GM12864 (cell line): ENCODE results near the gene BEND5.

Experiments
- DNase-seq: peaks from one replicate; pipeline ENCODE4 v3.0.0-alpha.2; 2011; ENCODE audit warnings: low read depth
- H3K4me3 ChIP-seq: 2 replicates; pipeline ENCODE4 v1.5.1; 2011; ENCODE audit warnings: mild to moderate bottlenecking, low read depth, low read length, control low read depth
- CTCF ChIP-seq: IDR thresholded peaks from 2 replicates; pipeline ENCODE4 v1.5.1; 2011; ENCODE audit warnings: low read depth, mild to moderate bottlenecking, moderate library complexity, low read length, control low read depth, inconsistent platforms; ENCODE audit errors: missing control alignments

BEND5 gene

GRCh38 chr1:48717082-48717481 is 59.6 kb downstream of the BEND5 start:
- DNase-seq: no peak
- no peak for TF ChIP-seq CTCF
- no peak overlapping the region for H3K4me3 ChIP-seq

GRCh38 chr1:48715921-48716320 is 60.8 kb downstream of the BEND5 start:
- DNase-seq: no peak
- no peak for TF ChIP-seq CTCF
- no peak overlapping the region for H3K4me3 ChIP-seq

GRCh38 chr1:48710915-48711314 is 65.8 kb downstream of the BEND5 start:
- no peak for TF ChIP-seq CTCF
- H3K4me3 ChIP-seq: no peak overlapping the region
- DNase-seq: no peak

- TF ChIP-seq CTCF: no peak
- no peak for DNase-seq
- no peak overlapping the region for H3K4me3 ChIP-seq
These were observed 66.4 kb downstream of the BEND5 start for GRCh38 chr1:48710318-48710717.

- DNase-seq: no peak
- no peak overlapping the region for H3K4me3 ChIP-seq
- no peak for TF ChIP-seq CTCF
These were observed 72.0 kb downstream of the BEND5 start for GRCh38 chr1:48704736-48705135.

- H3K4me3 ChIP-seq: no peak overlapping the region
- no peak for TF ChIP-seq CTCF
- DNase-seq: no peak
These were observed 75.2 kb downstream of the BEND5 start for GRCh38 chr1:48701445-48701844.

- H3K4me3 ChIP-seq: no peak overlapping the region
- peak; percentile 89 for TF ChIP-seq CTCF
- peak; percentile 3 for DNase-seq
These were observed 79.5 kb downstream of the BEND5 start for GRCh38 chr1:48697066-48697707.
